GM12872 (cell line): Measurements from ENCODE around the gene NAT8L.

ENCODE experiments used
- TF ChIP-seq, protein P1 (sequence below): IDR thresholded peaks from 3 replicates; pipeline ENCODE4 v1.5.1; 2011; ENCODE audit warnings: low read depth, mild to moderate bottlenecking, low read length, moderate library complexity; ENCODE audit not compliant: insufficient read depth

NAT8L gene

GRCh38 chr4:2048831-2049230, 10.3 kb upstream of the NAT8L start:
- TF ChIP-seq, protein P1, sequence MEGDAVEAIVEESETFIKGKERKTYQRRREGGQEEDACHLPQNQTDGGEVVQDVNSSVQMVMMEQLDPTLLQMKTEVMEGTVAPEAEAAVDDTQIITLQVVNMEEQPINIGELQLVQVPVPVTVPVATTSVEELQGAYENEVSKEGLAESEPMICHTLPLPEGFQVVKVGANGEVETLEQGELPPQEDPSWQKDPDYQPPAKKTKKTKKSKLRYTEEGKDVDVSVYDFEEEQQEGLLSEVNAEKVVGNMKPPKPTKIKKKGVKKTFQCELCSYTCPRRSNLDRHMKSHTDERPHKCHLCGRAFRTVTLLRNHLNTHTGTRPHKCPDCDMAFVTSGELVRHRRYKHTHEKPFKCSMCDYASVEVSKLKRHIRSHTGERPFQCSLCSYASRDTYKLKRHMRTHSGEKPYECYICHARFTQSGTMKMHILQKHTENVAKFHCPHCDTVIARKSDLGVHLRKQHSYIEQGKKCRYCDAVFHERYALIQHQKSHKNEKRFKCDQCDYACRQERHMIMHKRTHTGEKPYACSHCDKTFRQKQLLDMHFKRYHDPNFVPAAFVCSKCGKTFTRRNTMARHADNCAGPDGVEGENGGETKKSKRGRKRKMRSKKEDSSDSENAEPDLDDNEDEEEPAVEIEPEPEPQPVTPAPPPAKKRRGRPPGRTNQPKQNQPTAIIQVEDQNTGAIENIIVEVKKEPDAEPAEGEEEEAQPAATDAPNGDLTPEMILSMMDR, result no peak

GRCh38 chr4:2049381-2049780, 9.7 kb upstream of the NAT8L start:
- TF ChIP-seq, protein P1, result no peak

GRCh38 chr4:2049811-2050210, 9.3 kb upstream of the NAT8L start:
- TF ChIP-seq, protein P1, result no peak

DNA sequence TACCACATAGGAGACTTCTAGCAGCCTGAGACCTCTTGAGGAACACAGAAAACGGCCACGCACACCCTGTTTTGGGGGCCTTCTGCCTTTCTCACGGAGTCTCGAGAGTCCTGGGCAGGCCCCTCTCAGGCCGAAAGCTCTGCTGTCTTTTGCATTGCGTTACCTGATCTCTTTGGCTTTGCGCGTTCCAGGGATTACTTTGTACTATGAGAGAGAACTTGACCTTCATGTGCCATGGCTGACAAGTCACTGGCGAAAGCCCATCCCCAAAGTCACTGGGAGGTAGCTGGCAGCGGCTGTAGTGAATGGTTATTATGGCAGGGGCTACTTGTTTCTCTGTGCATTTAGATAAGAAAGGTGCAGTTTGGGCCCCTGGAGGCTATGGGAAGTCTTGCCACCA, 8.0 kb upstream of the NAT8L start:
- TF ChIP-seq, protein P1, result no peak

DNA sequence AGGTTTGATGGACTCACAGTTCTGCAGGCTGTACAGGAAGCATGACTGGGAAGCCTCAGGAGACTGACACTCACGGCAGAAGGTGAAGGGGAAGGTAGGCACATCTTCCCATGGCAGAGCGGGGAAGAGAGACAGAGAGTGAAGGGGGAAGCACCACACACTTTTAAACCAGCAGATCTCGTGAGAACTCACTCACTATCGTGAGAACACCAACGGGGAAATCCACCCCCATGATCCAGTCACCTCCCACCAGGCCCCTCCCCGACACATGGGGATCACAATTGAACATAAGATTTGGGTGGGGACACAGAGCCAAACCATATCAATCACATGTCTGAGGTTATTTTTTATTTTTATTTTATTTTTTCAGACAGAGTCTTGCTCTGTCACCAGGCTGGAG, 4.9 kb upstream of the NAT8L start:
- TF ChIP-seq, protein P1, result no peak

GRCh38 chr4:2057382-2058065, 1.6 kb upstream of the NAT8L start:
- TF ChIP-seq, protein P1, result no peak

GRCh38 chr4:2058264-2059045, 672 bp upstream of the NAT8L start:
- TF ChIP-seq, protein P1, result no peak
